T47D (cell line): ENCODE measurements around the gene FAM9C.

Experiments
- DNase-seq, 2 experiments: peaks; one replicate each; pipeline versions ENCODE4 v3.0.0 to v3.0.0-alpha.2; 2011 to 2012; ENCODE audit warnings: low read depth in 1 of 2, low spot score in 1 of 2
- JUND ChIP-seq: IDR thresholded peaks from 2 replicates; pipeline ENCODE4 v1.6.1; 2012; ENCODE audit warnings: low read depth
- in situ Hi-C: cut with HindIII; loops from 2 replicates; pipeline ENCODE4 v1.10.0; 2016; ENCODE audit warnings: low sequenced_read_pairs, low pct_unique_long_range_greater_than_20kb

Gene FAM9C

GRCh38 chrX:13005661-13006473 is 38.6 kb downstream of the FAM9C start:
- no peak for DNase-seq
- no peak for TF ChIP-seq JUND
- in situ Hi-C loops, result no loop called here

- peak in 1 of 2 experiments; percentile 34 for DNase-seq
- in situ Hi-C loops, result no loop called here
Measured at GRCh38 chrX:13001961-13002671, 42.3 kb downstream of the FAM9C start.

GRCh38 chrX:13001097-13001496 is 43.3 kb downstream of the FAM9C start:
- TF ChIP-seq JUND, result no peak
- DNase-seq, result no peak
- in situ Hi-C loops, result no loop called here

More at GRCh38 chrX:13001961-13002671, 42.3 kb downstream of the FAM9C start:
- TF ChIP-seq JUND, result no peak

GRCh38 chrX:13000301-13000811 is 44.1 kb downstream of the FAM9C start:
- no peak for TF ChIP-seq JUND
- DNase-seq, result no peak
- in situ Hi-C loops, result no loop called here

GRCh38 chrX:12999422-12999821 is 45.0 kb downstream of the FAM9C start:
- no peak for DNase-seq
- in situ Hi-C loops, result no loop called here
- no peak for TF ChIP-seq JUND

- TF ChIP-seq JUND, result no peak
- in situ Hi-C loops, result no loop called here
- no peak for DNase-seq
Measured at GRCh38 chrX:12997906-12998687, 46.3 kb downstream of the FAM9C start.

- no peak for DNase-seq
- in situ Hi-C loops, result no loop called here
- TF ChIP-seq JUND, result no peak
Measured at GRCh38 chrX:12996934-12997435, 47.4 kb downstream of the FAM9C start.

- in situ Hi-C loops, result no loop called here
- no peak for TF ChIP-seq JUND
- no peak for DNase-seq
Measured at GRCh38 chrX:12994321-12994720, 50.1 kb downstream of the FAM9C start.

- in situ Hi-C loops, result no loop called here
Measured at GRCh38 chrX:12993826-12994225, 50.6 kb downstream of the FAM9C start.

GRCh38 chrX:12992544-12993118 is 51.8 kb downstream of the FAM9C start:
- DNase-seq, result no peak
- in situ Hi-C loops, result no loop called here
- TF ChIP-seq JUND, result no peak

More at GRCh38 chrX:12993826-12994225, 50.6 kb downstream of the FAM9C start:
- TF ChIP-seq JUND, result no peak
- no peak for DNase-seq

- no peak for DNase-seq
- TF ChIP-seq JUND, result no peak
- in situ Hi-C loops, result no loop called here
Measured at GRCh38 chrX:12991575-12991974, 52.8 kb downstream of the FAM9C start.

GRCh38 chrX:12989461-12989860 is 55.0 kb downstream of the FAM9C start:
- in situ Hi-C loops, result no loop called here
- TF ChIP-seq JUND, result no peak
- no peak for DNase-seq
